SK-N-SH treated with all-trans-retinoic acid at 6 μM for 48 hours (cell line): ENCODE measurements around the gene AP3D1.

Source experiments
- ATAC-seq: fragments of 200-7000 bp; cut with Tn5 transposase; 3 replicates; pipeline ENCODE4 v1.9.1; 2020; ENCODE audit warnings: mild to moderate bottlenecking, moderate library complexity
- ARNTL ChIP-seq: fragments of 450-650 bp; formaldehyde crosslinking; IDR thresholded peaks from 2 replicates; pipeline ENCODE4 v1.5.0; 2020; ENCODE audit warnings: low read depth, mild to moderate bottlenecking, moderate library complexity, borderline replicate concordance
- BACH2 ChIP-seq: fragments of 250-450 bp; sonication (Bioruptor Pico); IDR thresholded peaks from 2 replicates; pipeline ENCODE4 v1.9.0; 2021; ENCODE audit warnings: mild to moderate bottlenecking, borderline replicate concordance
- CREB5 ChIP-seq: fragments of 250-450 bp; sonication (Bioruptor Pico); IDR thresholded peaks from 2 replicates; pipeline ENCODE4 v1.5.1; 2020; ENCODE audit warnings: low read depth, mild to moderate bottlenecking, moderate library complexity
- CSDC2 ChIP-seq: fragments of 250-450 bp; sonication (Bioruptor Pico); IDR thresholded peaks from 2 replicates; pipeline ENCODE4 v1.5.0; 2020; ENCODE audit warnings: mild to moderate bottlenecking, moderate library complexity
- ESRRG ChIP-seq: fragments of 250-450 bp; sonication (Bioruptor Pico); IDR thresholded peaks from 2 replicates; pipeline ENCODE4 v1.6.1; 2021; ENCODE audit warnings: mild to moderate bottlenecking
- GLIS3 ChIP-seq: fragments of 250-450 bp; sonication (Bioruptor Pico); IDR thresholded peaks from 2 replicates; pipeline ENCODE4 v1.5.0; 2020; ENCODE audit warnings: mild to moderate bottlenecking, moderate library complexity
- ISL1 ChIP-seq: fragments of 250-450 bp; sonication (Bioruptor Pico); IDR thresholded peaks from 2 replicates; pipeline ENCODE4 v2.1.2; 2022; ENCODE audit warnings: mild to moderate bottlenecking, moderate library complexity
- OSR1 ChIP-seq: fragments of 250-450 bp; sonication (Bioruptor Pico); IDR thresholded peaks from 2 replicates; pipeline ENCODE4 v1.8.0; 2022; ENCODE audit warnings: moderate library complexity, mild to moderate bottlenecking, inconsistent platforms
- PPARA ChIP-seq: fragments of 250-450 bp; sonication (Bioruptor Pico); IDR thresholded peaks from 2 replicates; pipeline ENCODE4 v1.5.0; 2020; ENCODE audit warnings: mild to moderate bottlenecking, borderline replicate concordance
- RARB ChIP-seq: fragments of 250-450 bp; sonication (Bioruptor Pico); IDR thresholded peaks from 2 replicates; pipeline ENCODE4 v1.8.0; 2021; ENCODE audit warnings: mild to moderate bottlenecking, moderate library complexity
- SNAI2 ChIP-seq: fragments of 250-450 bp; sonication (Bioruptor Pico); IDR thresholded peaks from 2 replicates; pipeline ENCODE4 v1.5.0; 2020; ENCODE audit warnings: mild to moderate bottlenecking, moderate library complexity
- TCF4 ChIP-seq: fragments of 250-450 bp; sonication (Bioruptor Pico); IDR thresholded peaks from 2 replicates; pipeline ENCODE4 v1.8.0; 2021; ENCODE audit warnings: mild to moderate bottlenecking, moderate library complexity, borderline replicate concordance
- TOX ChIP-seq: fragments of 250-450 bp; sonication (Bioruptor Pico); IDR thresholded peaks from 2 replicates; pipeline ENCODE4 v1.8.0; 2021; ENCODE audit warnings: mild to moderate bottlenecking, moderate library complexity, borderline replicate concordance
- TSHZ2 ChIP-seq: fragments of 250-450 bp; sonication (Bioruptor Pico); IDR thresholded peaks from 2 replicates; pipeline ENCODE4 v1.5.0; 2020; ENCODE audit warnings: mild to moderate bottlenecking, moderate library complexity
- ZC3H10 ChIP-seq: fragments of 250-450 bp; sonication (Bioruptor Pico); IDR thresholded peaks from 2 replicates; pipeline ENCODE4 v1.5.1; 2021; ENCODE audit warnings: mild to moderate bottlenecking, moderate library complexity
- ZFP3 ChIP-seq: fragments of 250-450 bp; sonication (Bioruptor Pico); IDR thresholded peaks from 2 replicates; pipeline ENCODE4 v1.5.0; 2020; ENCODE audit warnings: mild to moderate bottlenecking, moderate library complexity
- ZFP30 ChIP-seq: fragments of 450-650 bp; formaldehyde crosslinking; IDR thresholded peaks from 2 replicates; pipeline ENCODE4 v1.5.0; 2022; ENCODE audit warnings: mild to moderate bottlenecking, moderate library complexity
- ZNF8 ChIP-seq: fragments of 450-650 bp; formaldehyde crosslinking; IDR thresholded peaks from 2 replicates; pipeline ENCODE4 v1.5.0; 2020; ENCODE audit warnings: mild to moderate bottlenecking, moderate library complexity
- TF ChIP-seq, protein P1 (sequence below): fragments of 250-450 bp; sonication (Bioruptor Pico); IDR thresholded peaks from 2 replicates; pipeline ENCODE4 v1.8.0; 2021; ENCODE audit warnings: low read depth, mild to moderate bottlenecking, moderate library complexity, borderline replicate concordance
- TF ChIP-seq, protein P2 (sequence below): fragments of 250-450 bp; sonication (Bioruptor Pico); IDR thresholded peaks from 2 replicates; pipeline ENCODE4 v1.5.1; 2021; ENCODE audit warnings: mild to moderate bottlenecking, moderate library complexity
- TF ChIP-seq, protein P3 (sequence below): fragments of 250-450 bp; sonication (Bioruptor Pico); IDR thresholded peaks from 2 replicates; pipeline ENCODE4 v1.8.0; 2020; ENCODE audit warnings: mild to moderate bottlenecking, moderate library complexity, borderline replicate concordance

AP3D1 gene

GRCh38 chr19:2157452-2157851 is 6.1 kb upstream of the AP3D1 start:
- no peak for ATAC-seq

GRCh38 chr19:2154587-2155075 is 3.3 kb upstream of the AP3D1 start:
- TF ChIP-seq CREB5 (CRISPR knock-in tag): peak; percentile 50; the same call in 1 of the 2 replicates
- peak; percentile 45 for TF ChIP-seq ISL1
- TF ChIP-seq ESRRG (CRISPR knock-in tag): no peak
- ATAC-seq: no peak

More at GRCh38 chr19:2157452-2157851, 6.1 kb upstream of the AP3D1 start:
- no peak for TF ChIP-seq ZFP3 (CRISPR knock-in tag)
- no peak for TF ChIP-seq SNAI2 (CRISPR knock-in tag)
- TF ChIP-seq TOX (CRISPR knock-in tag): no peak
- no peak for TF ChIP-seq ARNTL (CRISPR knock-in tag)
- TF ChIP-seq PPARA (CRISPR knock-in tag): no peak
- no peak for TF ChIP-seq TSHZ2 (CRISPR knock-in tag)
- TF ChIP-seq, protein P1, sequence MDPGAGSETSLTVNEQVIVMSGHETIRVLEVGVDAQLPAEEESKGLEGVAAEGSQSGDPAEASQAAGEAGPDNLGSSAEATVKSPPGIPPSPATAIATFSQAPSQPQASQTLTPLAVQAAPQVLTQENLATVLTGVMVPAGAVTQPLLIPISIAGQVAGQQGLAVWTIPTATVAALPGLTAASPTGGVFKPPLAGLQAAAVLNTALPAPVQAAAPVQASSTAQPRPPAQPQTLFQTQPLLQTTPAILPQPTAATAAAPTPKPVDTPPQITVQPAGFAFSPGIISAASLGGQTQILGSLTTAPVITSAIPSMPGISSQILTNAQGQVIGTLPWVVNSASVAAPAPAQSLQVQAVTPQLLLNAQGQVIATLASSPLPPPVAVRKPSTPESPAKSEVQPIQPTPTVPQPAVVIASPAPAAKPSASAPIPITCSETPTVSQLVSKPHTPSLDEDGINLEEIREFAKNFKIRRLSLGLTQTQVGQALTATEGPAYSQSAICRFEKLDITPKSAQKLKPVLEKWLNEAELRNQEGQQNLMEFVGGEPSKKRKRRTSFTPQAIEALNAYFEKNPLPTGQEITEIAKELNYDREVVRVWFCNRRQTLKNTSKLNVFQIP (CRISPR knock-in tag): no peak
- no peak for TF ChIP-seq ZNF8 (CRISPR knock-in tag)
- TF ChIP-seq GLIS3 (CRISPR knock-in tag): no peak
- TF ChIP-seq OSR1 (CRISPR knock-in tag): no peak
- TF ChIP-seq, protein P2, sequence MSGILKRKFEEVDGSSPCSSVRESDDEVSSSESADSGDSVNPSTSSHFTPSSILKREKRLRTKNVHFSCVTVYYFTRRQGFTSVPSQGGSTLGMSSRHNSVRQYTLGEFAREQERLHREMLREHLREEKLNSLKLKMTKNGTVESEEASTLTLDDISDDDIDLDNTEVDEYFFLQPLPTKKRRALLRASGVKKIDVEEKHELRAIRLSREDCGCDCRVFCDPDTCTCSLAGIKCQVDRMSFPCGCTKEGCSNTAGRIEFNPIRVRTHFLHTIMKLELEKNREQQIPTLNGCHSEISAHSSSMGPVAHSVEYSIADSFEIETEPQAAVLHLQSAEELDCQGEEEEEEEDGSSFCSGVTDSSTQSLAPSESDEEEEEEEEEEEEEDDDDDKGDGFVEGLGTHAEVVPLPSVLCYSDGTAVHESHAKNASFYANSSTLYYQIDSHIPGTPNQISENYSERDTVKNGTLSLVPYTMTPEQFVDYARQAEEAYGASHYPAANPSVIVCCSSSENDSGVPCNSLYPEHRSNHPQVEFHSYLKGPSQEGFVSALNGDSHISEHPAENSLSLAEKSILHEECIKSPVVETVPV (CRISPR knock-in tag): no peak
- no peak for TF ChIP-seq ISL1
- no peak for TF ChIP-seq CSDC2 (CRISPR knock-in tag)
- no peak for TF ChIP-seq ZFP30 (CRISPR knock-in tag)
- no peak for TF ChIP-seq TCF4 (CRISPR knock-in tag)
- TF ChIP-seq RARB (CRISPR knock-in tag): no peak
- TF ChIP-seq BACH2 (CRISPR knock-in tag): no peak
- TF ChIP-seq ESRRG (CRISPR knock-in tag): no peak
- TF ChIP-seq, protein P3, sequence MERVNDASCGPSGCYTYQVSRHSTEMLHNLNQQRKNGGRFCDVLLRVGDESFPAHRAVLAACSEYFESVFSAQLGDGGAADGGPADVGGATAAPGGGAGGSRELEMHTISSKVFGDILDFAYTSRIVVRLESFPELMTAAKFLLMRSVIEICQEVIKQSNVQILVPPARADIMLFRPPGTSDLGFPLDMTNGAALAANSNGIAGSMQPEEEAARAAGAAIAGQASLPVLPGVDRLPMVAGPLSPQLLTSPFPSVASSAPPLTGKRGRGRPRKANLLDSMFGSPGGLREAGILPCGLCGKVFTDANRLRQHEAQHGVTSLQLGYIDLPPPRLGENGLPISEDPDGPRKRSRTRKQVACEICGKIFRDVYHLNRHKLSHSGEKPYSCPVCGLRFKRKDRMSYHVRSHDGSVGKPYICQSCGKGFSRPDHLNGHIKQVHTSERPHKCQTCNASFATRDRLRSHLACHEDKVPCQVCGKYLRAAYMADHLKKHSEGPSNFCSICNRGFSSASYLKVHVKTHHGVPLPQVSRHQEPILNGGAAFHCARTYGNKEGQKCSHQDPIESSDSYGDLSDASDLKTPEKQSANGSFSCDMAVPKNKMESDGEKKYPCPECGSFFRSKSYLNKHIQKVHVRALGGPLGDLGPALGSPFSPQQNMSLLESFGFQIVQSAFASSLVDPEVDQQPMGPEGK: no peak
- TF ChIP-seq ZC3H10 (CRISPR knock-in tag): no peak
- TF ChIP-seq, all 23 proteins: peak for 0

GRCh38 chr19:2150794-2151338 is 500 bp downstream of the AP3D1 start:
- TF ChIP-seq TOX (CRISPR knock-in tag) (no peak), ARNTL (CRISPR knock-in tag) (no peak), TCF4 (CRISPR knock-in tag) (no peak), CSDC2 (CRISPR knock-in tag) (no peak), OSR1 (CRISPR knock-in tag) (no peak), TSHZ2 (CRISPR knock-in tag) (no peak), RARB (CRISPR knock-in tag) (no peak), BACH2 (CRISPR knock-in tag) (no peak), GLIS3 (CRISPR knock-in tag) (no peak)
- TF ChIP-seq, protein P1 (CRISPR knock-in tag): no peak
- TF ChIP-seq, all 23 proteins: peak for 0

More at GRCh38 chr19:2150794-2151338, 500 bp downstream of the AP3D1 start:
- ATAC-seq: no peak
